HG02623 (cell line): ENCODE data around the gene CLCA2.
A peak's percentile ranks its signal among the peaks of the same experiment; 100 is the strongest.

Experiments used
- ATAC-seq: cut with Tn5 transposase; IDR thresholded peaks from one replicate; pipeline ENCODE4 v1.9.1; 2021; ENCODE audit warnings: moderate library complexity; ENCODE audit not compliant: unreplicated experiment

Gene CLCA2, protein sequence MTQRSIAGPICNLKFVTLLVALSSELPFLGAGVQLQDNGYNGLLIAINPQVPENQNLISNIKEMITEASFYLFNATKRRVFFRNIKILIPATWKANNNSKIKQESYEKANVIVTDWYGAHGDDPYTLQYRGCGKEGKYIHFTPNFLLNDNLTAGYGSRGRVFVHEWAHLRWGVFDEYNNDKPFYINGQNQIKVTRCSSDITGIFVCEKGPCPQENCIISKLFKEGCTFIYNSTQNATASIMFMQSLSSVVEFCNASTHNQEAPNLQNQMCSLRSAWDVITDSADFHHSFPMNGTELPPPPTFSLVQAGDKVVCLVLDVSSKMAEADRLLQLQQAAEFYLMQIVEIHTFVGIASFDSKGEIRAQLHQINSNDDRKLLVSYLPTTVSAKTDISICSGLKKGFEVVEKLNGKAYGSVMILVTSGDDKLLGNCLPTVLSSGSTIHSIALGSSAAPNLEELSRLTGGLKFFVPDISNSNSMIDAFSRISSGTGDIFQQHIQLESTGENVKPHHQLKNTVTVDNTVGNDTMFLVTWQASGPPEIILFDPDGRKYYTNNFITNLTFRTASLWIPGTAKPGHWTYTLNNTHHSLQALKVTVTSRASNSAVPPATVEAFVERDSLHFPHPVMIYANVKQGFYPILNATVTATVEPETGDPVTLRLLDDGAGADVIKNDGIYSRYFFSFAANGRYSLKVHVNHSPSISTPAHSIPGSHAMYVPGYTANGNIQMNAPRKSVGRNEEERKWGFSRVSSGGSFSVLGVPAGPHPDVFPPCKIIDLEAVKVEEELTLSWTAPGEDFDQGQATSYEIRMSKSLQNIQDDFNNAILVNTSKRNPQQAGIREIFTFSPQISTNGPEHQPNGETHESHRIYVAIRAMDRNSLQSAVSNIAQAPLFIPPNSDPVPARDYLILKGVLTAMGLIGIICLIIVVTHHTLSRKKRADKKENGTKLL

GRCh38 chr1:86423873-86424272 lies at the start of gene CLCA2:
Gene CLCA2, plus strand, starts transcription at chr1:86424171. Its CDS starts 77 bp downstream, at chr1:86424248.
- ATAC-seq: no peak

DNA sequence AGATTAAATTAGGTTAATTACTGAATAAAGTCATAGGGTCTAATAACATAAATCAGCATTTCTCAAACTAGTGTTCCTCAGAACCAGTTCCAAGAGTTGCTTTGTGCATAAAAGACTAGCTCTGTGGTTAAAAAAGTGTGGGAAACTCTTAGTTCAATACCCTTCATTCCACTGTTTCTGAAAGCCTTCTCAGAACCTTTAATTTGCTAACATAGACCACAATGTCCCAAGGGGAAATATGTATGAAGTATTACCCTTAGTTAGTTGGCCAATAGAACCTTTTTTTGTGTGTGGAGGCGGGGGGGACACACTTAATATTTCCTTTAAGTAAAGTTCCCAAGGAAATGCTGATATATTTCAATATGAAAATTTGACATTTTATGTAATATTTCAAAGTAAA lies 48.3 kb upstream of the CLCA2 start:
- no peak for ATAC-seq

- no peak for ATAC-seq
Observed at GRCh38 chr1:86377341-86377740, 46.6 kb upstream of the CLCA2 start.

GRCh38 chr1:86378813-86379212 lies 45.2 kb upstream of the CLCA2 start:
- ATAC-seq: no peak

DNA sequence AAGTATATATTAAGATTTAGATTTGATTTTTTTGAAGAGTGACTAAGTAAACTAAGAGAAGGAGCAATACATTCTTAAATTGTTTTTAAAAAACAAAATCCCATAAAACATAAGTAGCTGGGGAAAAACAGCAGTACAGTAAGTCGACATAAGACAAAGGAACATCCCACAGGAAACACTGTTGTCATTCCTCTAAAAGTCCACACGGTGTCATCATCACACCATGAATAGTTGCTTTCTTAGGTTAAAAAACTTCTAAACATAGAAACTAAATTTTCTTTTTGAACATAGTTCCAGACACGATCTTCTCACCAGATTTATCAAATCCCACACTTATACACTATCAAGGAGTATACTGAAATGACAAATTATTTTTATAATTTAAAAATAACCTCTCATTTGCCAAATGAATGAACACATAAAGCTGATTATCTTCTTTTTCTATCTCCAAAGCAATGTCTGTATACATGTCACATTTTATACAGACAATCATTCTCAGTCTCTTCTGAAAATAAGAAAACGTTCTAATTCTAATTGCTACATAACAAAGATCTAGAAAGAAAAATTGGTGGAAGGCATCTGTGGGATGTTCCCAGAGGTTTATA lies 43.6 kb upstream of the CLCA2 start:
- peak; percentile 72 for ATAC-seq

- no peak for ATAC-seq
Observed at GRCh38 chr1:86381223-86381622, 42.7 kb upstream of the CLCA2 start.

- ATAC-seq: peak; percentile 56
Observed at GRCh38 chr1:86382878-86383277, 41.1 kb upstream of the CLCA2 start.

GRCh38 chr1:86387916-86388627 lies 35.9 kb upstream of the CLCA2 start:
- ATAC-seq: no peak

DNA sequence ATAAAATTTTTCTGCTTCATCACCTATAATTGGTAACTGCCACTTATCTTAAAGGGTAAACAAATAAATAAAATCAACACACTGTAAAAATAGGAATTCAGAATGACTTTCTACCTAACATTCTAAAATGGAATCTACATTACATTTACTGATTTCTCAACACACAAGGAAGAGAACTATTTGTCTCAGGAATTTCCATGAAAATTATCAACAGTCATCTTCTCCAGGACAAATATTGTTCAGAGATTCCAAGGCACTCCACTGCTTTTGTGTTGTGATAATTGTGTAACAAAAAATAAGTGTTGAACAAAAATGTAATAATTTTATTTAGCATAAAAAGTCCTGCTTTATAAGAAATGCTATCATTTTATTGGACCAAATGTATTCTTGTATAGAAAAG lies 35.2 kb upstream of the CLCA2 start:
- ATAC-seq: no peak

GRCh38 chr1:86389307-86389706 lies 34.7 kb upstream of the CLCA2 start:
- ATAC-seq: peak; percentile 88

GRCh38 chr1:86394416-86394815 lies 29.6 kb upstream of the CLCA2 start:
- no peak for ATAC-seq

- ATAC-seq: peak; percentile 100
Observed at GRCh38 chr1:86395751-86396497, 28.0 kb upstream of the CLCA2 start, which contains the start of gene ODF2L. Gene ODF2L, minus strand, starts transcription at chr1:86396323. Its CDS starts 9,296 bp downstream, at chr1:86387027.

DNA sequence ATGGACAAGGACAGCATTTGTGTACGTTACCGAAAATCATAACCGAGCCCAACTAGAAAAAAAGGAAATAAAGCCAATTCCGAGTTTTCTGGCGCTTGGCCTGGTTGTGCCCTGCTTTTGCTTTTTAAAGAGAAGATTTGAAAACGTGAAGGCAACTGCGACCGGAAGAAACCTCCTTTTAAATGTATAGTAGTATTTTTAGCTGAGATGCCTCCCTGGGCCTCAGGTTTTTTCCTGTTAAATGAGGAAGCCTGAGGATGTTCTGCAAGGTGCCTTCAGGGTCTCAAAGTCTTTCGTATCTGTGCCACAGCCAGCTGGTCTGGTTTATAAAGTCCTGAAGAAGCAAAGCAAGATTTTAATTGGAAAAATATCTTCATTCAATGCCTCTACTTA lies 27.5 kb upstream of the CLCA2 start:
- peak; percentile 7 for ATAC-seq

- ATAC-seq: no peak
Observed at GRCh38 chr1:86409416-86410021, 14.5 kb upstream of the CLCA2 start.

GRCh38 chr1:86410879-86411278 lies 13.1 kb upstream of the CLCA2 start:
- no peak for ATAC-seq

- ATAC-seq: no peak
Observed at GRCh38 chr1:86416343-86416742, 7.6 kb upstream of the CLCA2 start.

GRCh38 chr1:86419277-86419903 lies 4.6 kb upstream of the CLCA2 start:
- ATAC-seq: peak; percentile 85

GRCh38 chr1:86421601-86422280 lies 2.2 kb upstream of the CLCA2 start:
- no peak for ATAC-seq

DNA sequence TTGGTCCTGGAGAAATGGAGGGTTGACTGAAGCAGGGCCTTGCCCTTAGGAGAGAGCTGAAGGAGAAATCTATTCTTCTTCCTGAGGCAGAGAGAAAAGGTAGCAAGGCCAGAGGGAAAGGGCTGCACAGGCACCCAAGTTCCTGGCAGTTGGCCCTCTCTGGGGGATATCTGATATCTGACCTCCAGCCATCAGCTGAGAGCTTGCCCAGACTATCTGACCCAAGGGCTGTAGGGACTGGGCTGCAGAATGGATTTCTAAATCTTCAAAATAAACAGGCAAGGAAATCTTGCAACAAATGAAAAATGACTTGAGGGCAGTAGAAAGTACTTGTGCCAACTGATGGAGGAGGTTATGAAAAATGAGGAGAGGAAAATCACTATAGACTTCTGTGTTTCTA lies 498 bp upstream of the CLCA2 start:
- ATAC-seq: no peak
